B cell (primary cell): ENCODE results near the gene CD300LD. TPM values are rescaled to one million over a fixed set of nuclear protein-coding genes. Genes with fewer than 3 reads are reported as not detected.

Experiments used
- ATAC-seq: fragments of 200-7000 bp; cut with Tn5 transposase; one replicate; pipeline ENCODE4 v1.10.0; 2021; ENCODE audit warnings: low read depth, mild to moderate bottlenecking, moderate number of reproducible peaks, moderate library complexity
- CTCF ChIA-PET: fragments of 350-600 bp; sonication (Branson Sonifier 250); formaldehyde crosslinking; loops from one replicate; lab custom pipeline; 2021; ENCODE audit warnings: antibody characterized with exemption, inconsistent platforms; lab: Charles Lee
- POLR2A ChIA-PET: fragments of 350-600 bp; sonication (Branson Sonifier 250); formaldehyde crosslinking; loops from one replicate; lab custom pipeline; 2021; ENCODE audit warnings: antibody characterized with exemption; lab: Charles Lee
- DNase-seq: peaks from one replicate; pipeline ENCODE4 v3.0.0; 2013
- H2AFZ ChIP-seq: 2 replicates; pipeline ENCODE4 v1.6.1; 2012; ENCODE audit warnings: mild to moderate bottlenecking, low read depth, low read length; ENCODE audit not compliant: insufficient read depth, poor library complexity, severe bottlenecking
- H3K27ac ChIP-seq, 2 donors: 1 replicate in 1 of 2; 2 replicates in 1 of 2; pipeline ENCODE4 v1.5.1; 2012 to 2013; ENCODE audit warnings: low read length in 2 of 2, mild to moderate bottlenecking in 2 of 2, moderate library complexity in 1 of 2
- H3K27me3 ChIP-seq, 4 experiments: fragments of 200-600 bp in 1 of 4; sonication (generic) in 1 of 4; replicated peaks in 1 of 4; 1 replicate in 2 of 4; 2 replicates in 2 of 4; pipeline versions ENCODE4 v1.6.1 to v1.7.0; 2013 to 2016; ENCODE audit warnings: low read length in 3 of 4, mild to moderate bottlenecking in 2 of 4, mixed read lengths in 1 of 4, moderate library complexity in 1 of 4; ENCODE audit not compliant: insufficient read depth in 4 of 4, control insufficient read depth in 3 of 4; ENCODE audit errors: control extremely low read depth in 1 of 4
- H3K36me3 ChIP-seq, 2 experiments: replicated peaks in 1 of 2; 1 replicate in 1 of 2; 2 replicates in 1 of 2; pipeline versions ENCODE4 v1.6.1 to v1.7.1; 2013; ENCODE audit warnings: low read length in 1 of 2; ENCODE audit not compliant: insufficient read depth in 2 of 2, control insufficient read depth in 1 of 2; ENCODE audit errors: control extremely low read depth in 1 of 2, extremely low read depth in 1 of 2
- H3K4me1 ChIP-seq, 2 donors: fragments of 200-600 bp in 1 of 2; sonication (generic) in 1 of 2; 1 replicate in 1 of 2; 2 replicates in 1 of 2; pipeline versions ENCODE4 v1.5.1 to v1.6.1; 2013 to 2017; ENCODE audit warnings: low read length in 2 of 2; ENCODE audit not compliant: control insufficient read depth in 2 of 2, insufficient read depth in 2 of 2
- H3K4me2 ChIP-seq: replicated peaks from 2 replicates; pipeline ENCODE3; 2012; ENCODE audit warnings: mild to moderate bottlenecking, low read depth, low read length; ENCODE audit not compliant: poor library complexity, severe bottlenecking
- H3K4me3 ChIP-seq, 5 experiments: fragments of 200-600 bp in 1 of 5; sonication (generic) in 1 of 5; 1 replicate in 3 of 5; 2 replicates in 2 of 5; pipeline versions ENCODE4 v1.5.1 to v1.7.0; 2011 to 2016; ENCODE audit warnings: low read length in 4 of 5, mild to moderate bottlenecking in 4 of 5, low read depth in 2 of 5, control low read depth in 1 of 5, moderate library complexity in 1 of 5; ENCODE audit not compliant: insufficient read depth in 1 of 5; ENCODE audit errors: control extremely low read depth in 1 of 5, extremely low read depth in 1 of 5
- H3K79me2 ChIP-seq: fragments of 200-600 bp; sonication (generic); one replicate; pipeline ENCODE4 v1.6.0; 2016; ENCODE audit warnings: low read length; ENCODE audit not compliant: control insufficient read depth, insufficient read depth
- H3K9ac ChIP-seq: fragments of 200-600 bp; sonication (generic); 2 replicates; pipeline ENCODE4 v1.6.1; 2017; ENCODE audit warnings: mild to moderate bottlenecking, low read length, moderate library complexity
- H3K9me3 ChIP-seq, 3 donors: one replicate each; pipeline versions ENCODE4 v1.6.1 to v1.7.1; 2013; ENCODE audit warnings: low read length in 2 of 3; ENCODE audit not compliant: control insufficient read depth in 2 of 3, insufficient read depth in 1 of 3; ENCODE audit errors: control extremely low read depth in 1 of 3
- H4K20me1 ChIP-seq: 2 replicates; pipeline ENCODE4 v1.6.0; 2012; ENCODE audit warnings: mild to moderate bottlenecking, low read length; ENCODE audit not compliant: insufficient read depth, control insufficient read depth, poor library complexity, severe bottlenecking
- H3K27ac Mint-ChIP-seq: one replicate; pipeline ENCODE4 v1.8.0; 2021; ENCODE audit warnings: mixed read lengths
- H3K27me3 Mint-ChIP-seq: one replicate; pipeline ENCODE4 v1.8.0; 2021; ENCODE audit warnings: mixed read lengths
- H3K4me1 Mint-ChIP-seq: one replicate; pipeline ENCODE4 v1.8.0; 2021; ENCODE audit warnings: mixed read lengths
- H3K4me3 Mint-ChIP-seq: one replicate; pipeline ENCODE4 v1.8.0; 2021; ENCODE audit warnings: mixed read lengths
- H3K9me3 Mint-ChIP-seq: one replicate; pipeline ENCODE4 v1.8.0; 2022; ENCODE audit warnings: mixed read lengths; ENCODE audit not compliant: insufficient read depth
- EZH2 ChIP-seq: IDR thresholded peaks from 2 replicates; pipeline ENCODE4 v1.6.1; 2012; ENCODE audit warnings: borderline replicate concordance, low read depth, mild to moderate bottlenecking, moderate library complexity, low read length; ENCODE audit not compliant: insufficient read depth, poor library complexity, severe bottlenecking
- WGBS: methylation state at CpG from one replicate; pipeline ENCODE4 v1.1.5; 2013; ENCODE audit warnings: missing lambda C conversion rate; ENCODE audit not compliant: insufficient coverage; 5-methylcytosine and 5-hydroxymethylcytosine counted together
- intact Hi-C: fragments of 100-400 bp; cut with micrococcal nuclease; formaldehyde crosslinking; loops from one replicate; pipeline ENCODE4 v1.10.0; 2022
- polyA plus RNA-seq: library from polyadenylated mRNA; depleted of rRNA; stranded (reverse); fragments of >200 nt; gene quantifications from 2 replicates; pipeline ENCODE4 v1.2.3, GENCODE V29; 2012
- total RNA-seq, 2 donors: library from RNA; stranded (reverse); fragments of 120-200 nt in 1 of 2; gene quantifications; 1 replicate in 1 of 2; 2 replicates in 1 of 2; pipeline versions ENCODE4 v1.2.3 to v1.2.4, GENCODE V29; 2013 to 2022
- TF ChIP-seq, protein P1 (sequence below): fragments of 200-600 bp; IDR thresholded peaks from one replicate; pipeline ENCODE4 v1.8.0; 2022; ENCODE audit warnings: antibody characterized with exemption, mild to moderate bottlenecking

CD300LD gene
- total and polyA plus RNA-seq, 2 donors (not counting 1 experiment from before 2014, with no cell fraction given): not detected

DNA sequence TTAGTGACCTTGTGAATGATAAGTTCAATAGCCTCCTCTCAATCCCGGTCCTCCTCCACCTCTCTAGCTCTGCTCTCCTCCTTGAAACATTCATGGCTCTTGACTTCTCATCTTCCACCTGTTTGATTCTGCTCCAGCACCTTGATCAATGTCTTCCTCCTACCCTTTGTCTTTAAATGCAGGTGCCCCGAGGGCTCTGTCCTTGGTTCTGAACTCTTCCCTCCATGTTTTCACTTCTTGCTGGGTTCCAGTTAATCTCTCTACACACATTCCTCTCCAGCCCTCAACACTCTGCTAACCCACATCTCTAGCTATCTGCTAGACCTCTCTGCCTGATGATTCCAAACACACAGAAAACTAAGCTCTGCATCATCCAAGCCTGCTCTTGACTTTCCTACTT lies 18.0 kb upstream of the CD300LD start:
- Mint-ChIP-seq H3K27me3 (peaks cover 24% of the 10 kb centered on the region), H3K4me1 (peaks cover 12% of the 10 kb centered on the region), H3K4me3 (no peak overlapping the region), H3K9me3 (no peaks in the 10 kb centered on the region), H3K27ac (no peak overlapping the region)
- H3K4me2 ChIP-seq: no peak overlapping the region
- POLR2A ChIA-PET: no interaction called here
- peaks cover 0 to 32% (median 7%) of the 10 kb centered on the region in 4 experiments for H3K27me3 ChIP-seq
- no peaks in the 10 kb centered on the region for H3K79me2 ChIP-seq
- peaks cover 26% of the 10 kb centered on the region in 2 donors for H3K4me1 ChIP-seq
- peaks cover 0 to 23% (median 3%) of the 10 kb centered on the region in 3 donors for H3K9me3 ChIP-seq
- CTCF ChIA-PET: interaction anchor here (1.9 kb wide), 1 partner anchor 153 kb away, joined by 5 read pairs; no protein-coding TSS in a partner anchor
- ATAC-seq (no peak), DNase-seq (no peak)
- H3K36me3 ChIP-seq: no peaks in the 10 kb centered on the region
- no peak overlapping the region for H3K27ac ChIP-seq
- H3K9ac ChIP-seq: no peak overlapping the region
- 30% methylated on average over 2 of the region's 2 CpGs for WGBS
- H2AFZ ChIP-seq: no peak overlapping the region
- H4K20me1 ChIP-seq: no peaks in the 10 kb centered on the region
- no peak overlapping the region for H3K4me3 ChIP-seq
- TF ChIP-seq EZH2: no peak
- TF ChIP-seq, protein P1, sequence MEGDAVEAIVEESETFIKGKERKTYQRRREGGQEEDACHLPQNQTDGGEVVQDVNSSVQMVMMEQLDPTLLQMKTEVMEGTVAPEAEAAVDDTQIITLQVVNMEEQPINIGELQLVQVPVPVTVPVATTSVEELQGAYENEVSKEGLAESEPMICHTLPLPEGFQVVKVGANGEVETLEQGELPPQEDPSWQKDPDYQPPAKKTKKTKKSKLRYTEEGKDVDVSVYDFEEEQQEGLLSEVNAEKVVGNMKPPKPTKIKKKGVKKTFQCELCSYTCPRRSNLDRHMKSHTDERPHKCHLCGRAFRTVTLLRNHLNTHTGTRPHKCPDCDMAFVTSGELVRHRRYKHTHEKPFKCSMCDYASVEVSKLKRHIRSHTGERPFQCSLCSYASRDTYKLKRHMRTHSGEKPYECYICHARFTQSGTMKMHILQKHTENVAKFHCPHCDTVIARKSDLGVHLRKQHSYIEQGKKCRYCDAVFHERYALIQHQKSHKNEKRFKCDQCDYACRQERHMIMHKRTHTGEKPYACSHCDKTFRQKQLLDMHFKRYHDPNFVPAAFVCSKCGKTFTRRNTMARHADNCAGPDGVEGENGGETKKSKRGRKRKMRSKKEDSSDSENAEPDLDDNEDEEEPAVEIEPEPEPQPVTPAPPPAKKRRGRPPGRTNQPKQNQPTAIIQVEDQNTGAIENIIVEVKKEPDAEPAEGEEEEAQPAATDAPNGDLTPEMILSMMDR: no peak
- intact Hi-C loops: no loop called here

DNA sequence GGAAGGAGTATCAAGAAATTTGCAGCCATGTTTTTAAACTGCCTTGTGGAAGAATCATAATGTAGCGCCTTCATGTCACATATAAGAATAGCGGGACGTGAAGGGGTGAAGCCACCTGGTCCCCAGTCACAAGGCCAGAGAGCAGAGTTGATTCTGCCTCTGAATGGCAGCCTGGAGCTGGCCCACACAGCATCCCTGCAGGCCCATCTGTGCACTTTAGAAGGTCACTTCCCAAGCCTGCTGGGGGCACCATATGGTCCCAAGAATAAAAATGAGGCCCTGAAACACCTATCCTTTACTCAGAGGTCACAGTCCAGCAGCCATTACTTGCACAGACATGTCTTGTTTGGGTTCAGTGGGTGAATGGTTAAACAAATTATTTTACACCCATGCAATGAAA lies 16.4 kb upstream of the CD300LD start:
- Histone ChIP-seq H3K9me3 (peaks cover 0 to 17% (median 3%) of the 10 kb centered on the region in 3 donors), H3K4me1 (peaks cover 39 to 40% of the 10 kb centered on the region in 2 donors), H3K27ac (no peak overlapping the region), H2AFZ (no peak overlapping the region), H3K27me3 (peaks cover 0 to 23% (median 4%) of the 10 kb centered on the region in 4 experiments), H3K4me2 (no peak overlapping the region), H3K36me3 (no peaks in the 10 kb centered on the region), H3K4me3 (no peak overlapping the region), H3K79me2 (no peaks in the 10 kb centered on the region), H4K20me1 (no peaks in the 10 kb centered on the region), H3K9ac (no peak overlapping the region)
- DNase-seq: no peak
- Mint-ChIP-seq H3K27ac (no peak overlapping the region), H3K4me3 (no peak overlapping the region), H3K9me3 (no peaks in the 10 kb centered on the region), H3K27me3 (peaks cover 17% of the 10 kb centered on the region), H3K4me1 (peaks cover 26% of the 10 kb centered on the region)
- intact Hi-C loops: no loop called here
- ATAC-seq: no peak
- no peak for TF ChIP-seq EZH2
- TF ChIP-seq, protein P1: no peak
- WGBS: 97% methylated on average over 3 of the region's 3 CpGs
- ChIA-PET POLR2A (no interaction called here), CTCF (interaction anchor here (1.0 kb wide), 1 partner anchor 128 kb away, joined by 3 read pairs; no protein-coding TSS in a partner anchor)
